ENCODE results near the gene TMEM234. TPM values are rescaled to one million over a fixed set of nuclear protein-coding genes. Genes with fewer than 3 reads are reported as not detected.

The TMEM234 gene
- total RNA-seq, 1 donor from 2014 or later = 7.5 TPM

DNA sequence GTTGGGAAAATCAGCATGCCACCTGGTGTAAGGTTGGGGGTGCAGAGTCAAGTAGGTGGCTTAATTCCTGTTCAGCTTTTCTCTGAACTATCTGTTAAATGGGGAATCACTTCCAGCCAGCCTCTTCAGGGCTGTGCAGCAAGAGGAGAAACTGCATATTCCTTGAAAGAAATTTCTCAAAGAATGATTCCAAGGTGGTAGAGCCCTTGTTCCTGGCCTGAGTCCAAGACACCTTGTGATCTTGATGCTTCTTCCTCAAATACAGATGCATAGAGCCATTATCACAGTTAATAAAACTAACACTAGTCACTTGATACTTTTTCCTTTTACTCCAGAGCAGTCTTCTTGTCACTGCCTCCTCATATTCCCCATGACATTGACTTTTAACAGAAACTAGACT lies 37.5 kb downstream of the TMEM234 start:
- intact Hi-C loops (cut with DNase I) = no loop called here
- DNase-seq (no peak), ATAC-seq (ENCODE audit: poor library complexity) (no peak)

DNA sequence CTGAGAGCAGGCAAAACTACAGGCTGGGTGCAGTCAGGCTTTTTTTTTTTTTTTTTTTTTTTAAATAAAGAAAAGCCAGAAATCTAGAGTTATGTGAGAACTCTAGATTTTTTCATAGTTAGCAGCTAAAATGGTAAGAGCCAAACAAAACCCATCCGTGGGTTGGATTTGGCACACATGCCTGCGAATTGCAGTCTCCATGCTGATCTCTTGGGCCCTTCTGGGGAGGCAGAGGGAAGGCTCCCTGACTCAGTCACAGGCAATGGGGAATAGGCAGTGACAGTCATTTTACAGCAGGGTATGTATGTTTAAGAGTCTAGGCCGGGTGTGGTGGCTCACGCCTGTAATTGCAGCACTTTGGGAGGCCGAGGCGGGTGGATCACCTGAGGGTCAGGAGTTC lies 40.1 kb downstream of the TMEM234 start:
- intact Hi-C loops (cut with DNase I) = no loop called here
- no peak for DNase-seq
- no peak for ATAC-seq (ENCODE audit: poor library complexity)

DNA sequence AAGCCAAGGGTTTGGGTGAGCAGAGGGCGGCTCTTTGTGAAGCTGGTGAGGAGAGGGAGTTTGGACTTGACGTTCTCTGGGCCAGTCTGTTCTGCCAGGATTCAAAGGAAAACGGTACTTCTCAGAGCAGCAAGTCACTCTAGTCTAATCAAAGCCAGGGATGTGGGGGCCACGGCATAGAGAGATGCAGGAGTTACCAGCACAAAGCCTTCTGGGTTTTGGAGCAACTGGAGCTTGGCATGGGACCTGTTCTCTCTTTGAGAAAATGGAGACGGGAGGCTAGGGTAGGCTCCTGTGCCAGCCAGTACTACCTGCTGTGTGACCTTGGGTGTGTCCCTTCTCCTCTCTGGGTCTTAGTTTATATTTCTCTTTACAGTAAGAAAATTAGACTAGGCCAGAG lies 40.6 kb downstream of the TMEM234 start:
- intact Hi-C loops (cut with DNase I) = no loop called here
- ATAC-seq (ENCODE audit: poor library complexity) (no peak), DNase-seq (no peak)

DNA sequence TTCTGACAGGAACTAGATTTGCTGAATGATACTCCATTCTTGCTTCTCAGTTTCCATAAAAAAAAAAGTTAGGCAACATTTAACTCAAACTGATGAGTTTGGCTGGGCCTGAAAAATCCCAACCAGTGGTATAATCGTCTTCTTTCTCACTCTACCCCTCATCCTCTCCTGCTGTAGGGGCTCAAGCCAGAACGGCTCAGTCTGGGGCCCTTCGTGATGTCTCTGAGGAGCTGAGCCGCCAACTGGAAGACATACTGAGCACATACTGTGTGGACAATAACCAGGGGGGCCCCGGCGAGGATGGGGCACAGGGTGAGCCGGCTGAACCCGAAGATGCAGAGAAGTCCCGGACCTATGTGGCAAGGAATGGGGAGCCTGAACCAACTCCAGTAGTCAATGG lies 41.1 kb downstream of the TMEM234 start:
- DNase-seq (no peak), ATAC-seq (ENCODE audit: poor library complexity) (no peak)
- intact Hi-C loops (cut with DNase I) = no loop called here

GRCh38 chr1:32180186-32181060 lies 41.7 kb downstream of the TMEM234 start:
- ATAC-seq (ENCODE audit: poor library complexity) (peak; percentile 38), DNase-seq (peak; percentile 75)
- intact Hi-C loops (cut with DNase I) = no loop called here

GRCh38 chr1:32179443-32180185 lies 42.5 kb downstream of the TMEM234 start, which contains the start of gene TXLNA:
TXLNA (plus strand) TSS chr1:32179675; CDS start chr1:32180346, 671 bp downstream.
- ATAC-seq (ENCODE audit: poor library complexity) (peak; percentile 97), DNase-seq (peak; percentile 98)
- intact Hi-C loops (cut with DNase I) = no loop called here

- intact Hi-C loops (cut with DNase I) = no loop called here
- ATAC-seq (ENCODE audit: poor library complexity) = peak; percentile 21
- DNase-seq = no peak
Measured at GRCh38 chr1:32179193-32179442, 43.0 kb downstream of the TMEM234 start.

DNA sequence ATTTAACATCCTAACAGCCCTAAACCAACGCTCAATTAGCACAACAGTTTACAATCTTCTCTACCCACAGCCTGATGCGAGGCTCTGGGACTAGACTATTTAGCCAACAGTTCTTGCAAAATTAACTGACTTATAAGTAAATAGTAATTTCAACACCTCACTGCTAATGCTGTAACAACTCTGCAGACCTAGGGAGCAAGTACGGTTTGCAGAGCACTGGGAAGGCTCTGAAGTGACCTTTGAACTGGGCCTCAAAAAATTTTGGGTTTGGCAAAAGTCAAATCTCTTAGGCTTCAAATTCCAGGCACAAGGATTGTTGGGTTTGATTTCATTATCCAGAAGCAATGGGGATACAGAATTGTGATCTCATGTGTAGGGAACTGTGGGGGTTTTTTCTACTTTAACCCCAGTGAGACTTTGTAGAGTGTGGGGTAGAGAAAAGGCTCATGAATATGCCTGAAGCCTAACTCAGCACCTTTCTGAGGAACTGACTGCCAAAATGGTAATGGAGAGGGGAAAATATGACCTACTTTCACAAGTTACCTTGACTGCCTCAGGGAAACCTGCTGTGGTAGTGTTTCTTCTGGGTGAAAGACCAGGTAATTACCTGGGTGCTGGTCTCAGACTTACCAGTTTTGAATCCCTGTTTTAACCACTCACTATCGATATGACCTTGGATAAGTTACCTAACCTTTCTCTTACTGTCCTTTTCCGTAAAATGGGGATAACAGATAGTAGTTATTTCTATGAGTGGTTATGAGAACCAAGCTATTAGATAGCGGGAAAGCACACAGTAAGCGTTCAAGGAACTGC lies 43.6 kb downstream of the TMEM234 start:
- intact Hi-C loops (cut with DNase I) = no loop called here
- ATAC-seq (ENCODE audit: poor library complexity) (no peak), DNase-seq (no peak)

- DNase-seq = no peak
- intact Hi-C loops (cut with DNase I) = no loop called here
- no peak for ATAC-seq (ENCODE audit: poor library complexity)
Measured at GRCh38 chr1:32172621-32173245, 49.4 kb downstream of the TMEM234 start.

DNA sequence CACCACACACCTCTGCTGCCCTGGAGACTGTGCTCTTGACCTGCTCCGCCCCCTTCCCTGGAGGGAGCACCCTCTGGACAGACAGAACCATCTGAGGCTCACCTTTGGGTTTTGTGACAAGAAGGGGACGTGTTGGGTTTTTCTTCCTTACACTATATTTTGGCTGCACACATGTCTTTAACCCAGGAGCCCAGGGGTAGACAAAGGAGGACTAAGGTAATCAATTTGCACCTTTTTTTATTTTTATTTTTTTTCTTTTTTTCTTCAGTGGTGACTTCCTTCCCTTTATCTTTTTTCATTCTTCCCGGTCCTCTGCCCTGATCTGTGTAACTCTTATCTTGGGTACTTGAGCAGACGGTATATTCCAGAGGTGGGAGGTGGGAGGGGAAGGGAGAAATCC lies 51.2 kb downstream of the TMEM234 start:
- ATAC-seq (ENCODE audit: poor library complexity) (no peak), DNase-seq (no peak)
- intact Hi-C loops (cut with DNase I) = no loop called here

Other genes with a start within 250 kb of the TMEM234 start
- gene KHDRBS1, start 208.5 kb downstream of the TMEM234 start, total RNA-seq = 51.0 TPM
- gene TMEM39B, start 149.4 kb downstream of the TMEM234 start, total RNA-seq = 6.1 TPM
- 69.4 TPM for gene KPNA6, start 114.3 kb downstream of the TMEM234 start, total RNA-seq
- gene TXLNA, start 42.7 kb downstream of the TMEM234 start, total RNA-seq = 15.5 TPM
- 25.0 TPM for gene CCDC28B, start 21.8 kb downstream of the TMEM234 start, total RNA-seq
- 0.97 TPM for gene IQCC, start 16.7 kb downstream of the TMEM234 start, total RNA-seq
- not detected for gene DCDC2B, start 13.3 kb downstream of the TMEM234 start, total RNA-seq
- gene EIF3I, start 54 bp upstream of the TMEM234 start, total RNA-seq = 97.2 TPM
- gene FAM167B, start 24.9 kb upstream of the TMEM234 start, total RNA-seq = 8.1 TPM
- gene LCK, start 28.9 kb upstream of the TMEM234 start, total RNA-seq = 0.51 TPM
- 41.0 TPM for gene HDAC1, start 69.7 kb upstream of the TMEM234 start, total RNA-seq
- 16.1 TPM for gene MARCKSL1, start 113.9 kb upstream of the TMEM234 start, total RNA-seq
- gene FAM229A, start 140.1 kb upstream of the TMEM234 start, total RNA-seq = 1.7 TPM
- gene TSSK3, start 140.2 kb upstream of the TMEM234 start, total RNA-seq = 1.0 TPM
- gene BSDC1, start 172.1 kb upstream of the TMEM234 start, total RNA-seq = 43.7 TPM
- not detected for gene ZBTB8B, start 242.7 kb upstream of the TMEM234 start, total RNA-seq